GM23338 (cell line): ENCODE data around the gene IQCK. TPM values are rescaled to one million over a fixed set of nuclear protein-coding genes. Genes with fewer than 3 reads are reported as not detected.

Source experiments
- ATAC-seq: fragments of 200-7000 bp; cut with Tn5 transposase; 3 replicates; pipeline ENCODE4 v1.9.1; 2020
- DNase-seq: peaks from one replicate; pipeline ENCODE4 v3.0.0-alpha.2; 2015; ENCODE audit warnings: low spot score
- H2AFZ ChIP-seq: fragments of 200-600 bp; sonication (generic); 2 replicates; pipeline ENCODE4 v1.8.0; 2016; ENCODE audit warnings: antibody characterized with exemption, mild to moderate bottlenecking, moderate library complexity
- H3F3A ChIP-seq: fragments of 200-600 bp; sonication (generic); replicated peaks from 2 replicates; pipeline ENCODE4 v1.8.0; 2017; ENCODE audit warnings: antibody characterized with exemption, mixed run types, low read depth
- H3K27ac ChIP-seq: fragments of 200-600 bp; sonication (generic); 2 replicates; pipeline ENCODE4 v1.6.1; 2016; ENCODE audit warnings: low read depth
- H3K27me3 ChIP-seq: fragments of 200-600 bp; sonication (generic); 2 replicates; pipeline ENCODE4 v1.8.0; 2016; ENCODE audit warnings: mild to moderate bottlenecking, mixed run types, moderate library complexity; ENCODE audit not compliant: insufficient read depth
- H3K36me3 ChIP-seq: fragments of 200-600 bp; sonication (generic); 2 replicates; pipeline ENCODE4 v1.8.0; 2016; ENCODE audit warnings: mild to moderate bottlenecking; ENCODE audit not compliant: insufficient read depth
- H3K4me1 ChIP-seq: fragments of 200-600 bp; sonication (generic); 2 replicates; pipeline ENCODE4 v1.8.0; 2016; ENCODE audit warnings: mild to moderate bottlenecking, moderate library complexity; ENCODE audit not compliant: insufficient read depth
- H3K4me2 ChIP-seq: fragments of 200-600 bp; sonication (generic); 2 replicates; pipeline ENCODE4 v1.7.1; 2017; ENCODE audit warnings: mixed run types
- H3K4me3 ChIP-seq: fragments of 200-600 bp; sonication (generic); 2 replicates; pipeline ENCODE4 v1.6.1; 2016; ENCODE audit warnings: mixed run types
- H3K79me2 ChIP-seq: fragments of 200-600 bp; sonication (generic); replicated peaks from 2 replicates; pipeline ENCODE4 v1.8.0; 2017; ENCODE audit warnings: mild to moderate bottlenecking; ENCODE audit not compliant: insufficient read depth
- H3K9me2 ChIP-seq: fragments of 200-600 bp; sonication (generic); 2 replicates; pipeline ENCODE4 v1.8.0; 2017; ENCODE audit not compliant: insufficient read depth
- H4K20me1 ChIP-seq: fragments of 200-600 bp; sonication (generic); replicated peaks from 2 replicates; pipeline ENCODE4 v1.8.0; 2017; ENCODE audit warnings: mild to moderate bottlenecking; ENCODE audit not compliant: insufficient read depth
- H3K27ac Mint-ChIP-seq: 2 replicates; pipeline ENCODE4 v1.8.0; 2020; ENCODE audit warnings: inconsistent platforms, mild to moderate bottlenecking, moderate library complexity, mixed read lengths
- H3K27me3 Mint-ChIP-seq: 3 replicates; pipeline ENCODE4 v1.8.0; 2022; ENCODE audit warnings: low read depth, mild to moderate bottlenecking, moderate library complexity, mixed read lengths, inconsistent platforms; ENCODE audit not compliant: insufficient read depth, poor library complexity
- H3K36me3 Mint-ChIP-seq: 3 replicates; pipeline ENCODE4 v1.8.0; 2021; ENCODE audit warnings: low read depth, mild to moderate bottlenecking, inconsistent platforms, moderate library complexity, mixed read lengths
- H3K4me1 Mint-ChIP-seq: 3 replicates; pipeline ENCODE4 v1.8.0; 2020; ENCODE audit warnings: mild to moderate bottlenecking, inconsistent platforms, mixed read lengths
- H3K4me3 Mint-ChIP-seq: 3 replicates; pipeline ENCODE4 v1.8.0; 2021; ENCODE audit warnings: moderate library complexity, mild to moderate bottlenecking, inconsistent platforms, mixed read lengths
- H3K9me3 Mint-ChIP-seq: 3 replicates; pipeline ENCODE4 v1.8.0; 2020; ENCODE audit warnings: moderate library complexity, mild to moderate bottlenecking, inconsistent platforms, mixed read lengths
- ZNF114 ChIP-seq: fragments of 250-450 bp; sonication (Bioruptor Pico); IDR thresholded peaks from 2 replicates; pipeline ENCODE4 v1.5.0; 2020; ENCODE audit warnings: mild to moderate bottlenecking, moderate library complexity
- polyA plus RNA-seq: library from polyadenylated mRNA; unstranded; fragments of >200 nt; fragmentation: Nextera tagmentation; extraction: Ambion mirVana; gene quantifications from 2 replicates; pipeline ENCODE4 v1.2.1, GENCODE V29; 2016
- total RNA-seq: library from RNA; depleted of rRNA; stranded (reverse); fragments of >200 nt; shearing (Covaris generic); gene quantifications from 2 replicates; pipeline ENCODE4 v1.2.3, GENCODE V29; 2014
- TF ChIP-seq, protein P1 (sequence below), 2 experiments: fragments of 200-600 bp in 1 of 2; sonication (generic) in 1 of 2; conservative IDR thresholded peaks; 2 replicates each; pipeline versions ENCODE4 v1.5.1 to v1.6.1; 2016 to 2017; ENCODE audit warnings: antibody characterized with exemption in 2 of 2, low read depth in 2 of 2, mild to moderate bottlenecking in 2 of 2, moderate library complexity in 1 of 2
- TF ChIP-seq, protein P2 (sequence below): fragments of 250-450 bp; sonication (Bioruptor Pico); IDR thresholded peaks from 2 replicates; pipeline ENCODE4 v1.5.0; 2020; ENCODE audit warnings: mild to moderate bottlenecking, moderate library complexity

IQCK gene
- total and polyA plus RNA-seq, 2 experiments from 2014 or later: 7.6 to 10.0 TPM

DNA sequence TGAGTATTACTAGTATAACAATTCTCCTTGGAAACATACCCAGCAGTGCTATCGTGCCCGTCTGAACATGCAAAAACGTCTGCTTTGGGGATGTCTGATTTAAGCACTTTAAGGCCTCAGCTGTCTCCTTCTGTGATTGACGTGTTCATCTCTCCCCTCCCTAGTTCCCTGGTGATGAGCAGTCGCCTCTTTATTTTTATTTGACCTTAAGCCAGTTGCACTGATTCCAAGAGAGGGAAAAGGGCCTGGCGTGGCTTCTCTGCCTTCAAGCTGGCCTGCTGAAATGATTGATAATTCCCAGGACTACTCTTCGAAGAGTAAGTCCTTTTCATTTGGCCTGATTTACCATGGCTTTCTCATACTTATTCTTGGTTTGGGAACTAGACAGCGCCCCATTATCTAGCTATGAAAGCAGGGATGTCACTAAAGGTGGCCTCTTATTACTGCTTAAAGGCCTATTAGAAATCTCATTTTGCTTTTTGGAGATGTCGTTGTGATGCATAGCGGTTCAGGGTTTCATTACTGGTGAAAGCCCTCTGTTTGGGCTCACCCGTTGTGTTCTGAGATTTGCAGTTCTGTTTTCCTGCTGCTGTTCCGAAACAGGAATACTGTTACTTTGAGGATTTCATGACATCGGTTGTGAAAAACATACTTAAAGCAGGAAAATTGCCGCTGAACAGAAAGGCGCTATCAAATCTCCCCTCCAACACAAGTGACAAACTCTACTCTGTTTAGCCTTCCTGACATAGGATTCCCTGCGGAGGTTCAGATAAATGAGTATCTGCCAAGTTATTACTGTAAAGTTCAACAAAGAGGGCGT lies 65.5 kb downstream of the IQCK start:
- TF ChIP-seq, protein P1, sequence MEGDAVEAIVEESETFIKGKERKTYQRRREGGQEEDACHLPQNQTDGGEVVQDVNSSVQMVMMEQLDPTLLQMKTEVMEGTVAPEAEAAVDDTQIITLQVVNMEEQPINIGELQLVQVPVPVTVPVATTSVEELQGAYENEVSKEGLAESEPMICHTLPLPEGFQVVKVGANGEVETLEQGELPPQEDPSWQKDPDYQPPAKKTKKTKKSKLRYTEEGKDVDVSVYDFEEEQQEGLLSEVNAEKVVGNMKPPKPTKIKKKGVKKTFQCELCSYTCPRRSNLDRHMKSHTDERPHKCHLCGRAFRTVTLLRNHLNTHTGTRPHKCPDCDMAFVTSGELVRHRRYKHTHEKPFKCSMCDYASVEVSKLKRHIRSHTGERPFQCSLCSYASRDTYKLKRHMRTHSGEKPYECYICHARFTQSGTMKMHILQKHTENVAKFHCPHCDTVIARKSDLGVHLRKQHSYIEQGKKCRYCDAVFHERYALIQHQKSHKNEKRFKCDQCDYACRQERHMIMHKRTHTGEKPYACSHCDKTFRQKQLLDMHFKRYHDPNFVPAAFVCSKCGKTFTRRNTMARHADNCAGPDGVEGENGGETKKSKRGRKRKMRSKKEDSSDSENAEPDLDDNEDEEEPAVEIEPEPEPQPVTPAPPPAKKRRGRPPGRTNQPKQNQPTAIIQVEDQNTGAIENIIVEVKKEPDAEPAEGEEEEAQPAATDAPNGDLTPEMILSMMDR (conservative IDR thresholded peaks at IDR 0.05; ENCODE audit: low read depth in 2 of 2): no peak
- TF ChIP-seq, protein P2, sequence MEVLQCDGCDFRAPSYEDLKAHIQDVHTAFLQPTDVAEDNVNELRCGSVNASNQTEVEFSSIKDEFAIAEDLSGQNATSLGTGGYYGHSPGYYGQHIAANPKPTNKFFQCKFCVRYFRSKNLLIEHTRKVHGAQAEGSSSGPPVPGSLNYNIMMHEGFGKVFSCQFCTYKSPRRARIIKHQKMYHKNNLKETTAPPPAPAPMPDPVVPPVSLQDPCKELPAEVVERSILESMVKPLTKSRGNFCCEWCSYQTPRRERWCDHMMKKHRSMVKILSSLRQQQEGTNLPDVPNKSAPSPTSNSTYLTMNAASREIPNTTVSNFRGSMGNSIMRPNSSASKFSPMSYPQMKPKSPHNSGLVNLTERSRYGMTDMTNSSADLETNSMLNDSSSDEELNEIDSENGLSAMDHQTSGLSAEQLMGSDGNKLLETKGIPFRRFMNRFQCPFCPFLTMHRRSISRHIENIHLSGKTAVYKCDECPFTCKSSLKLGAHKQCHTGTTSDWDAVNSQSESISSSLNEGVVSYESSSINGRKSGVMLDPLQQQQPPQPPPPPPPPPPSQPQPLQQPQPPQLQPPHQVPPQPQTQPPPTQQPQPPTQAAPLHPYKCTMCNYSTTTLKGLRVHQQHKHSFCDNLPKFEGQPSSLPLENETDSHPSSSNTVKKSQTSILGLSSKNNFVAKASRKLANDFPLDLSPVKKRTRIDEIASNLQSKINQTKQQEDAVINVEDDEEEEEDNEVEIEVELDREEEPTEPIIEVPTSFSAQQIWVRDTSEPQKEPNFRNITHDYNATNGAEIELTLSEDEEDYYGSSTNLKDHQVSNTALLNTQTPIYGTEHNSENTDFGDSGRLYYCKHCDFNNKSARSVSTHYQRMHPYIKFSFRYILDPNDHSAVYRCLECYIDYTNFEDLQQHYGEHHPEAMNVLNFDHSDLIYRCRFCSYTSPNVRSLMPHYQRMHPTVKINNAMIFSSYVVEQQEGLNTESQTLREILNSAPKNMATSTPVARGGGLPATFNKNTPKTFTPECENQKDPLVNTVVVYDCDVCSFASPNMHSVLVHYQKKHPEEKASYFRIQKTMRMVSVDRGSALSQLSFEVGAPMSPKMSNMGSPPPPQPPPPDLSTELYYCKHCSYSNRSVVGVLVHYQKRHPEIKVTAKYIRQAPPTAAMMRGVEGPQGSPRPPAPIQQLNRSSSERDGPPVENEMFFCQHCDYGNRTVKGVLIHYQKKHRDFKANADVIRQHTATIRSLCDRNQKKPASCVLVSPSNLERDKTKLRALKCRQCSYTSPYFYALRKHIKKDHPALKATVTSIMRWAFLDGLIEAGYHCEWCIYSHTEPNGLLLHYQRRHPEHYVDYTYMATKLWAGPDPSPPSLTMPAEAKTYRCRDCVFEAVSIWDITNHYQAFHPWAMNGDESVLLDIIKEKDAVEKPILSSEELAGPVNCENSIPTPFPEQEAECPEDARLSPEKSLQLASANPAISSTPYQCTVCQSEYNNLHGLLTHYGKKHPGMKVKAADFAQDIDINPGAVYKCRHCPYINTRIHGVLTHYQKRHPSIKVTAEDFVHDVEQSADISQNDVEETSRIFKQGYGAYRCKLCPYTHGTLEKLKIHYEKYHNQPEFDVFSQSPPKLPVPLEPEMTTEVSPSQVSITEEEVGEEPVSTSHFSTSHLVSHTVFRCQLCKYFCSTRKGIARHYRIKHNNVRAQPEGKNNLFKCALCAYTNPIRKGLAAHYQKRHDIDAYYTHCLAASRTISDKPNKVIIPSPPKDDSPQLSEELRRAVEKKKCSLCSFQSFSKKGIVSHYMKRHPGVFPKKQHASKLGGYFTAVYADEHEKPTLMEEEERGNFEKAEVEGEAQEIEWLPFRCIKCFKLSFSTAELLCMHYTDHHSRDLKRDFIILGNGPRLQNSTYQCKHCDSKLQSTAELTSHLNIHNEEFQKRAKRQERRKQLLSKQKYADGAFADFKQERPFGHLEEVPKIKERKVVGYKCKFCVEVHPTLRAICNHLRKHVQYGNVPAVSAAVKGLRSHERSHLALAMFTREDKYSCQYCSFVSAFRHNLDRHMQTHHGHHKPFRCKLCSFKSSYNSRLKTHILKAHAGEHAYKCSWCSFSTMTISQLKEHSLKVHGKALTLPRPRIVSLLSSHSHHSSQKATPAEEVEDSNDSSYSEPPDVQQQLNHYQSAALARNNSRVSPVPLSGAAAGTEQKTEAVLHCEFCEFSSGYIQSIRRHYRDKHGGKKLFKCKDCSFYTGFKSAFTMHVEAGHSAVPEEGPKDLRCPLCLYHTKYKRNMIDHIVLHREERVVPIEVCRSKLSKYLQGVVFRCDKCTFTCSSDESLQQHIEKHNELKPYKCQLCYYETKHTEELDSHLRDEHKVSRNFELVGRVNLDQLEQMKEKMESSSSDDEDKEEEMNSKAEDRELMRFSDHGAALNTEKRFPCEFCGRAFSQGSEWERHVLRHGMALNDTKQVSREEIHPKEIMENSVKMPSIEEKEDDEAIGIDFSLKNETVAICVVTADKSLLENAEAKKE (CRISPR knock-in tag): no peak
- no peak for TF ChIP-seq ZNF114 (CRISPR knock-in tag)
- Mint-ChIP-seq H3K27ac (no peak overlapping the region), H3K4me1 (peaks cover 6% of the 10 kb centered on the region; the same call in 2 of the 3 replicates), H3K9me3 (no peaks in the 10 kb centered on the region), H3K36me3 (no peaks in the 10 kb centered on the region), H3K4me3 (no peak overlapping the region), H3K27me3 (no peaks in the 10 kb centered on the region)
- Histone ChIP-seq H3F3A (no peaks in the 10 kb centered on the region), H3K4me3 (no peak overlapping the region), H3K9me2 (no peaks in the 10 kb centered on the region), H3K36me3 (no peaks in the 10 kb centered on the region), H3K4me1 (no peaks in the 10 kb centered on the region), H3K79me2 (no peaks in the 10 kb centered on the region), H2AFZ (no peak overlapping the region), H3K27ac (no peak overlapping the region), H3K27me3 (no peaks in the 10 kb centered on the region), H3K4me2 (no peak overlapping the region), H4K20me1 (no peaks in the 10 kb centered on the region)
- DNase-seq: no peak
- no peak for ATAC-seq
